K562 (cell line): ENCODE measurements around the gene ANO2.

ENCODE experiments used
- ATF1 ChIP-seq, 2 experiments: fragments of 450-650 bp in 1 of 2; IDR thresholded peaks; 2 replicates each; pipeline ENCODE4 v1.6.1; 2016; ENCODE audit warnings: missing compliant biosample characterization in 1 of 2, missing genetic modification characterization in 1 of 2
- CHD2 ChIP-seq: IDR thresholded peaks from 2 replicates; pipeline ENCODE4 v1.6.1; 2011; ENCODE audit warnings: low read depth, low read length
- CREM ChIP-seq: IDR thresholded peaks from 2 replicates; pipeline ENCODE4 v1.6.1; 2014; ENCODE audit warnings: antibody characterized with exemption, low read depth
- JUNB ChIP-seq: fragments of 450-650 bp; formaldehyde crosslinking; conservative IDR thresholded peaks from 2 replicates; pipeline ENCODE4 v1.4.0; 2020; ENCODE audit warnings: mild to moderate bottlenecking
- PTTG1 ChIP-seq: fragments of 450-650 bp; IDR thresholded peaks from 2 replicates; pipeline ENCODE4 v1.6.1; 2016; ENCODE audit warnings: low read depth, mild to moderate bottlenecking, missing genetic modification characterization, missing compliant biosample characterization
- RB1 ChIP-seq: fragments of 450-650 bp; IDR thresholded peaks from 2 replicates; pipeline ENCODE4 v1.6.1; 2017; ENCODE audit warnings: low read depth, mild to moderate bottlenecking
- VEZF1 ChIP-seq: fragments of 200-800 bp; sonication (Bioruptor generic); IDR thresholded peaks from 2 replicates; pipeline ENCODE4 v1.6.1; 2017; ENCODE audit warnings: missing genetic modification characterization, missing compliant biosample characterization
- ZC3H8 ChIP-seq: fragments of 450-650 bp; IDR thresholded peaks from 2 replicates; pipeline ENCODE4 v1.6.1; 2017
- ZKSCAN1 ChIP-seq: fragments of 150-350 bp; IDR thresholded peaks from 2 replicates; pipeline ENCODE4 v1.6.1; 2016; ENCODE audit warnings: low read depth, low read length
- ZNF282 ChIP-seq: sonication (generic); formaldehyde crosslinking; IDR thresholded peaks from 2 replicates; pipeline ENCODE4 v1.8.1; 2023; ENCODE audit warnings: missing genetic modification reagents
- TF ChIP-seq, protein P1 (sequence below), 3 experiments: IDR thresholded peaks in 2 of 3; conservative IDR thresholded peaks in 1 of 3; 2 replicates each; pipeline ENCODE4 v1.5.1; 2011 to 2012; ENCODE audit warnings: low read length in 3 of 3, mild to moderate bottlenecking in 3 of 3, control low read depth in 2 of 3, improper control_type of control experiment in 1 of 3, inconsistent platforms in 1 of 3, low read depth in 1 of 3, mixed read lengths in 1 of 3, moderate library complexity in 1 of 3; ENCODE audit not compliant: insufficient read depth in 2 of 3
- TF ChIP-seq, protein P2 (sequence below): IDR thresholded peaks from 3 replicates; pipeline ENCODE4 v1.6.1; 2011; ENCODE audit warnings: borderline replicate concordance, mild to moderate bottlenecking; ENCODE audit not compliant: insufficient read length, insufficient read depth
- TF ChIP-seq, protein P3 (sequence below): fragments of 250-450 bp; sonication (Bioruptor Pico); IDR thresholded peaks from 2 replicates; pipeline ENCODE4 v1.6.1; 2021; ENCODE audit warnings: mild to moderate bottlenecking

GRCh38 chr12:5923043-5923605 is 21.9 kb downstream of the ANO2 start:
- TF ChIP-seq VEZF1 (CRISPR knock-in tag) = no peak
- TF ChIP-seq, protein P1, sequence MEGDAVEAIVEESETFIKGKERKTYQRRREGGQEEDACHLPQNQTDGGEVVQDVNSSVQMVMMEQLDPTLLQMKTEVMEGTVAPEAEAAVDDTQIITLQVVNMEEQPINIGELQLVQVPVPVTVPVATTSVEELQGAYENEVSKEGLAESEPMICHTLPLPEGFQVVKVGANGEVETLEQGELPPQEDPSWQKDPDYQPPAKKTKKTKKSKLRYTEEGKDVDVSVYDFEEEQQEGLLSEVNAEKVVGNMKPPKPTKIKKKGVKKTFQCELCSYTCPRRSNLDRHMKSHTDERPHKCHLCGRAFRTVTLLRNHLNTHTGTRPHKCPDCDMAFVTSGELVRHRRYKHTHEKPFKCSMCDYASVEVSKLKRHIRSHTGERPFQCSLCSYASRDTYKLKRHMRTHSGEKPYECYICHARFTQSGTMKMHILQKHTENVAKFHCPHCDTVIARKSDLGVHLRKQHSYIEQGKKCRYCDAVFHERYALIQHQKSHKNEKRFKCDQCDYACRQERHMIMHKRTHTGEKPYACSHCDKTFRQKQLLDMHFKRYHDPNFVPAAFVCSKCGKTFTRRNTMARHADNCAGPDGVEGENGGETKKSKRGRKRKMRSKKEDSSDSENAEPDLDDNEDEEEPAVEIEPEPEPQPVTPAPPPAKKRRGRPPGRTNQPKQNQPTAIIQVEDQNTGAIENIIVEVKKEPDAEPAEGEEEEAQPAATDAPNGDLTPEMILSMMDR (IDR thresholded peaks at IDR 0.05 in 2 of 3, conservative IDR thresholded peaks at IDR 0.05 in 1 of 3; ENCODE audit: insufficient read depth in 2 of 3, low read depth in 1 of 3, low read length in 3 of 3) = no peak
- TF ChIP-seq CHD2 = no peak
- no peak for TF ChIP-seq JUNB (CRISPR knock-in tag)
- no peak for TF ChIP-seq CREM
- TF ChIP-seq ZNF282 (CRISPR knock-in tag) = no peak
- no peak for TF ChIP-seq ZKSCAN1
- TF ChIP-seq RB1 = no peak
- no peak for TF ChIP-seq ATF1 (CRISPR knock-in tag; IDR thresholded peaks at IDR 0.05)
- TF ChIP-seq ATF1 (tag; IDR thresholded peaks at IDR 0.05) = no peak
- TF ChIP-seq, protein P2, sequence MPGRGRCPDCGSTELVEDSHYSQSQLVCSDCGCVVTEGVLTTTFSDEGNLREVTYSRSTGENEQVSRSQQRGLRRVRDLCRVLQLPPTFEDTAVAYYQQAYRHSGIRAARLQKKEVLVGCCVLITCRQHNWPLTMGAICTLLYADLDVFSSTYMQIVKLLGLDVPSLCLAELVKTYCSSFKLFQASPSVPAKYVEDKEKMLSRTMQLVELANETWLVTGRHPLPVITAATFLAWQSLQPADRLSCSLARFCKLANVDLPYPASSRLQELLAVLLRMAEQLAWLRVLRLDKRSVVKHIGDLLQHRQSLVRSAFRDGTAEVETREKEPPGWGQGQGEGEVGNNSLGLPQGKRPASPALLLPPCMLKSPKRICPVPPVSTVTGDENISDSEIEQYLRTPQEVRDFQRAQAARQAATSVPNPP = no peak
- TF ChIP-seq PTTG1 (tag) = no peak
- TF ChIP-seq ZC3H8 = no peak
- TF ChIP-seq, protein P3, sequence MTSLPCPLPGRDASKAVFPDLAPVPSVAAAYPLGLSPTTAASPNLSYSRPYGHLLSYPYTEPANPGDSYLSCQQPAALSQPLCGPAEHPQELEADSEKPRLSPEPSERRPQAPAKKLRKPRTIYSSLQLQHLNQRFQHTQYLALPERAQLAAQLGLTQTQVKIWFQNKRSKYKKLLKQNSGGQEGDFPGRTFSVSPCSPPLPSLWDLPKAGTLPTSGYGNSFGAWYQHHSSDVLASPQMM (CRISPR knock-in tag) = no peak
